ENCODE data around the gene CAST. TPM values are rescaled to one million over a fixed set of nuclear protein-coding genes. Genes with fewer than 3 reads are reported as not detected.
A peak's percentile ranks its signal among the peaks of the same experiment; 100 is the strongest.

CAST gene
- total RNA-seq, 1 experiment from 2014 or later: 136 TPM

- peaks cover 6% of the 10 kb centered on the region for H3K36me3 ChIP-seq
- no peak for DNase-seq
- no peaks in the 10 kb centered on the region for H3K9me3 ChIP-seq
- H3K27me3 ChIP-seq: no peaks in the 10 kb centered on the region
- no peak overlapping the region for H3K4me3 ChIP-seq
Measured at GRCh38 chr5:96716716-96717115, 54.5 kb downstream of the CAST start.

GRCh38 chr5:96717874-96718273 lies 55.7 kb downstream of the CAST start:
- no peaks in the 10 kb centered on the region for H3K9me3 ChIP-seq
- no peak for DNase-seq
- no peak overlapping the region for H3K4me3 ChIP-seq
- no peaks in the 10 kb centered on the region for H3K27me3 ChIP-seq
- peaks cover 6% of the 10 kb centered on the region for H3K36me3 ChIP-seq

DNA sequence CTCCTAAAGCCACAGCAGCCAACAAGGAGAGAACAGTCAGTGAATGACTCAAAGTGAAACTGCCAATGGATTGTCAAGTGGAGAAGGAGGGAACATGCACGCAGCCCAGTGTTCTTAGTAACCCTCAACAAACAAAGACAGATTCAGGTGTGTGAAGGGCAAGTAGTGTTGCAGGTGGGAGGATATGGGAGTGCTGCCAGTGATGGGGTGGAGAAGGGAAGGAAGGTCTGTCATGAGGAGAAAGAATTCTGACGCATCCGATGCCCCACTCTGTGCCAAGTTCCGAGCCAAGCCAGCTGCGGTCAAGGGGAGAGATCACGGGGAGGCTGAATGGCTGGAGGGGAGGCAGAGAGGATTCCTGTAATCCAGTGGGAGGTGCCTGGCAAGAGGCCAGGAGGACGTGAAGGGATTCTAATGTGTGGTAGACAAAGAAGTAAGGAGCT lies 56.5 kb downstream of the CAST start:
- Histone ChIP-seq H3K9me3 (no peaks in the 10 kb centered on the region), H3K4me3 (no peak overlapping the region), H3K27me3 (no peaks in the 10 kb centered on the region), H3K36me3 (peaks cover 6% of the 10 kb centered on the region)
- DNase-seq: no peak

GRCh38 chr5:96720408-96720807 lies 58.2 kb downstream of the CAST start:
- no peak for DNase-seq
- peaks cover 7% of the 10 kb centered on the region for H3K36me3 ChIP-seq
- H3K27me3 ChIP-seq: no peaks in the 10 kb centered on the region
- no peak overlapping the region for H3K4me3 ChIP-seq
- no peaks in the 10 kb centered on the region for H3K9me3 ChIP-seq

DNA sequence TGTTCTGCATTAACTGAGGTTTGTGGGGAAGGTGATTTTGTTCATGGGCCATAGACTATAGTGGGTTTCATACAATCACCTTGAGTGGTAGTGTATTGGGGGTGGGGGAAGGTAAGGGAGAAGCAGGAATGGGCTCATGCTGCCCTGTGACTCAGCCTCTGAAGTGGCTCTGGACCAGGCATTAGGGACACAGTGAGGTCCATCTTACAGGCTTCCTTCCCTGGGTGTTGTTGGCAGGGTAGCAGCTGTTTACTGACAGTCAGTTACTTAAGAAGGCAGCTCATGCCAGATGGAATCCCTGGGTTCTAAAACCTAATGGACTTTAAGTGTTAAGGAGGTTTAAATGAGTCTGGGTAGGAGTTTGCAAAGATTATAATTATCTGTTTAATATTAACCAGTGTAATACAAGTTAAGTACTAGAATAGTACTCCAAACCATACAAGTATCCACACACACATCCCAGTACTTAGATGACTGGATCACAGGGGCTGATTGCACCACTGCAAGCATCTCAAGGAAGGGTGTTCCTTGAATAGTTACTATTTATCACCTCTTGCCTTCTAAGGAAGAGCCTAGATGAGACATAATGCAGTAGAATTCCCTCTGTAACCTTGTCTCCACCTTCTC lies 59.3 kb downstream of the CAST start:
- Histone ChIP-seq H3K4me3 (no peak overlapping the region), H3K27me3 (no peaks in the 10 kb centered on the region), H3K36me3 (peaks cover 8% of the 10 kb centered on the region), H3K9me3 (no peaks in the 10 kb centered on the region)
- DNase-seq: peak; percentile 76

DNA sequence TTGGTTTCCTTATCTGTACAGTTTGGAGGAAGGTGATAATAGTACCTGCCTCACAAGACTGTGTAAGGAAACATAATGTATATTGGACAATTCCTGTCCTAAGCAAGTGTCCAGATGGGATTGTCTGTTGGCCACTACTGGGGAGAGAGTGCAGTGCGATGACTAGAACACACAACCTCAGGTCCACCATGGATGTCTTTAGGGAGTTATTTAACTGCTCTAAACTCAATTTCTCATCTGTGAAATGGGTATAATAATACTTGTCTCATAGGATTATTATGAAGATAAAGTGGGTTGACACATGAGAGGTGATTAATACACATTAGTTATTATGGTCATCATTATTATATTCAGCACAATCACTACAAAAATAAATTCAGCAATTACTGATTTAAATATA lies 63.1 kb downstream of the CAST start:
- Histone ChIP-seq H3K9me3 (no peaks in the 10 kb centered on the region), H3K27me3 (no peaks in the 10 kb centered on the region), H3K4me3 (no peak overlapping the region), H3K36me3 (peaks cover 17% of the 10 kb centered on the region)
- no peak for DNase-seq

GRCh38 chr5:96726802-96727201 lies 64.6 kb downstream of the CAST start:
- DNase-seq: no peak
- Histone ChIP-seq H3K9me3 (no peaks in the 10 kb centered on the region), H3K27me3 (no peaks in the 10 kb centered on the region), H3K36me3 (peaks cover 26% of the 10 kb centered on the region), H3K4me3 (no peak overlapping the region)

DNA sequence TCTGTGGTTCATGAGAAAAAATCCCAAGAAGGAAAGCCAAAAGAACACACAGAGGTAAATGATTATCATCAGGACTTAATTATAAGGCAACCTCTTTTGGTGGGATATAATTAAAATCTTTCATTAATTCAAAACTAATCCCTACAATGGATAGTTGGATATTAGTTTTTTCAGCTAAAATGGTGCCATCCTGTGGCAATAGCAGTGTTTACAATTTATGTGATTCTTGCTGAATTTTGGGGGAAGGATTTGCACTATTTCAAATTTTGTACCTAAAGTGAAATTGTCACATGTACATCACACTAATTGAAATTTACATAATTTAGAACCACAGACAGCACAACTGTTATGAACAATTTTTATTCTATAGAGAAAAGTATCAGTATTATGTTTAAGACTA lies 67.0 kb downstream of the CAST start:
- peaks cover 36% of the 10 kb centered on the region for H3K36me3 ChIP-seq
- no peak overlapping the region for H3K4me3 ChIP-seq
- no peaks in the 10 kb centered on the region for H3K9me3 ChIP-seq
- H3K27me3 ChIP-seq: no peaks in the 10 kb centered on the region
- no peak for DNase-seq

- DNase-seq: no peak
- Histone ChIP-seq H3K27me3 (no peaks in the 10 kb centered on the region), H3K36me3 (peaks cover 28% of the 10 kb centered on the region), H3K9me3 (no peaks in the 10 kb centered on the region), H3K4me3 (no peak overlapping the region)
Measured at GRCh38 chr5:96730586-96730985, 68.4 kb downstream of the CAST start.

- H3K27me3 ChIP-seq: no peaks in the 10 kb centered on the region
- no peak for DNase-seq
- H3K9me3 ChIP-seq: peaks cover 3% of the 10 kb centered on the region; the same call in 1 of the 2 replicates
- no peak overlapping the region for H3K4me3 ChIP-seq
- H3K36me3 ChIP-seq: peaks cover 55% of the 10 kb centered on the region
Measured at GRCh38 chr5:96733771-96734500, 71.8 kb downstream of the CAST start.

DNA sequence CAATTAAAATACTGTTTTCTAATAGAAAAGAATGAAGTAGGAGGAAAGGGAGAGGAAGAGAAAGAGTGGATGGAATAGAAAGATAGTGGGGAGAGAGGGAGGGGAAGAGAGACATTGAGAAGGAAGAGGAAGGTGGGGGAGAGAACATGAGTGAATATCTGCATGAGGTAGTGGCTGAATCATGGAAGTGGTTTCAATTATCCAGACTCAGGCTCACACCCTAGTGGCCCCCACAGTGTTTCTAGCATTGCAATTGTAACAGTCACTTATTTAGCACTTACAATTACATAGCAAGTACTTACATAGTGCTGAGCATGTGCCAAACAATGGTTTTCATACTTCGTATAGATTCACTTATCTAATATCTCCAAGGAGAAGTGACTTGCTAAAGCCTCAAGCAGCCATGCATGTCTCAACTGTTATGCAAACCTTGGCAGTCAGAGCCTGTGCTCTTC lies 72.7 kb downstream of the CAST start:
- Histone ChIP-seq H3K36me3 (peaks cover 58% of the 10 kb centered on the region), H3K4me3 (no peak overlapping the region)
- no peak for DNase-seq

DNA sequence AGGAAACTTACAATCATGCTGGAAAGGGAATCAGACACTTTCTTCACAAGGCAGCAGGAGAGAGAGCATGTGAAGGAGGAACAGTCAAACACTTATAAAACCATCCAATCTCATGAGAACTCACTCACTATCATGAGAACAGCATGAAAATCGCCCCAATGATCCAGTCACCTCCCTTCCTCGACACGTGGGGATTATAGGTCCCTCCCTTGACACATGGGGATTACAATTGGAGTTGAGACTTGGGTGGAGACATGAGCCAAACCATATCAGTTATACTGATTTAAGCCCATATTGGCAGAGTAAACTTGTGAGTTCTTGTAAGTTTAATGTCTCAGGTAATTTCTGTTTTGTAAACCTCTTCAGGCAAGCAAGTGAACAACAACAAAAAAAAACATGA lies 74.8 kb downstream of the CAST start:
- Histone ChIP-seq H3K9me3 (peaks cover 3% of the 10 kb centered on the region; the same call in 1 of the 2 replicates), H3K27me3 (no peaks in the 10 kb centered on the region), H3K36me3 (peaks cover 62% of the 10 kb centered on the region), H3K4me3 (no peak overlapping the region)
- no peak for DNase-seq

More for the DNA sequence above, 72.7 kb downstream of the CAST start:
- H3K27me3 ChIP-seq: no peaks in the 10 kb centered on the region
- peaks cover 3% of the 10 kb centered on the region; the same call in 1 of the 2 replicates for H3K9me3 ChIP-seq

DNA sequence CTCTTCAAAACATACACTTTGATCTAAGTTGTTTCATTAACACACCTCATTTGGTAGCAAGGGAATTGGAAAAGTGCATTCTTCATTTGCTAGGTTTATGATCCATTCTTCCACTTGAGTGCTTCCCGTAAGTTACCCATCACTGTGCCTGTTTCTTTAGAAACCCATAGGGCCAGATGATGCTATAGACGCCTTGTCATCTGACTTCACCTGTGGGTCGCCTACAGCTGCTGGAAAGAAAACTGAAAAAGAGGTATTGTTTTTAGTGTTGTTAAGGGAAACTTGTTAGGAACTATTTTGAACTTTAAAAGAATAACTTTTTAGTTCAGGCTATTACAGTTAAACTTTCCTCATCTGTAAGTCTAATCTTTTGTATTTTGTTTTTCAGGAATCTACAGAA lies 78.9 kb downstream of the CAST start:
- no peak for DNase-seq
- Histone ChIP-seq H3K9me3 (peaks cover 3% of the 10 kb centered on the region; the same call in 1 of the 2 replicates), H3K36me3 (peaks cover 87% of the 10 kb centered on the region), H3K4me3 (no peak overlapping the region), H3K27me3 (no peaks in the 10 kb centered on the region)

- Histone ChIP-seq H3K9me3 (peaks cover 3% of the 10 kb centered on the region; the same call in 1 of the 2 replicates), H3K36me3 (peaks cover 87% of the 10 kb centered on the region), H3K4me3 (no peak overlapping the region), H3K27me3 (no peaks in the 10 kb centered on the region)
- no peak for DNase-seq
Measured at GRCh38 chr5:96741891-96742309, 79.7 kb downstream of the CAST start.

DNA sequence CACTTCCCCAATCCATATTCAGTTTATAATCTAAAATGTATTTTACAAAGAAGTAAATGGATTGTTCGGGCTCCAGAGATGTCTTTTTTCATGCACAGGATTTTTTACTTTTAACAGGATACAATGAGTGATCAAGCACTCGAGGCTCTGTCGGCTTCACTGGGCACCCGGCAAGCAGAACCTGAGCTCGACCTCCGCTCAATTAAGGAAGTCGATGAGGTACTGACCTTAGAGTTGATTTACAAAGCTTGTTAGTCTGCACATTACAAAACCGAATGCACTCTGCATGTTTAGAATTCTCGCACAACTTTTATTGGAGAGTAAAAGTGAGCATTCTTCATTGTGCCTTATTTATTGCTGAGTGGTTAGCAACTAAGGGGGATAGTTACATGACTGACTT lies 80.4 kb downstream of the CAST start:
- DNase-seq: no peak

DNA sequence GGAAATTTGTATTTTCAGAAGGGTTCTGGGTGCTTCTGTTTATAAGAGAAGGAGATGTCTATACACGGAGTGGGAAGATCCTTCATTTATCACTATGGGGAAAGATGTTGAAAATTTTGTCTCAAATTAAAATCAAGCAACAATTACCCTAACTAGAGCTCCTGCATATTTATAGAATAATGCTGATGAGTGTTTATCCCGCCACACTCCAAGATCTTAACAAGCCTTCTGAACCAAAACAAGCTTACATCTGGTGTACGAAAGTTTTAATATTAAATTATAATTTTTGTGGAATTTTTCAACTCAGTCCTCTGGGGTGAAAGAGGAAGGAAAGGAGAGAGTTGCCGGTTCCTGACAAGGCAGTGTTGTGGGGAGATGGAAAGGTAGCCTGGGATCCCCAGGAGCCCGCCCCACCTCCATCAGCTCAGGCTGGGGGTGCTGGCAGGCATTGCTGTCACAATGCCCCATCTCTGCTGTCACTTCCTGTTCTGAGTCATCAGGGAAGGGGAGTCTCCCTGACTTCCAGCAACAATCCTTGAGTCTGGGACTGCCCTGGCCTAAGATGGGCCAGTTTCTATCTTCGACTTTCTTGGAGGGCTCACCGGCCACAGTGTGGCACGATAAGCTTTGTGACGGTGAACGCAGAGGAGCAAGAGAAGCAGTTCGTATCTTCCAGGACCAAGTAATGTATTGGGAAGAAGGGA lies 81.0 kb downstream of the CAST start:
- H3K36me3 ChIP-seq: peaks cover 86% of the 10 kb centered on the region
- no peaks in the 10 kb centered on the region for H3K9me3 ChIP-seq
- H3K27me3 ChIP-seq: no peaks in the 10 kb centered on the region
- DNase-seq: peak; percentile 32
- no peak overlapping the region for H3K4me3 ChIP-seq

More for the DNA sequence above, 80.4 kb downstream of the CAST start:
- Histone ChIP-seq H3K9me3 (peaks cover 2% of the 10 kb centered on the region; the same call in 1 of the 2 replicates), H3K36me3 (peaks cover 86% of the 10 kb centered on the region), H3K4me3 (no peak overlapping the region), H3K27me3 (no peaks in the 10 kb centered on the region)

DNA sequence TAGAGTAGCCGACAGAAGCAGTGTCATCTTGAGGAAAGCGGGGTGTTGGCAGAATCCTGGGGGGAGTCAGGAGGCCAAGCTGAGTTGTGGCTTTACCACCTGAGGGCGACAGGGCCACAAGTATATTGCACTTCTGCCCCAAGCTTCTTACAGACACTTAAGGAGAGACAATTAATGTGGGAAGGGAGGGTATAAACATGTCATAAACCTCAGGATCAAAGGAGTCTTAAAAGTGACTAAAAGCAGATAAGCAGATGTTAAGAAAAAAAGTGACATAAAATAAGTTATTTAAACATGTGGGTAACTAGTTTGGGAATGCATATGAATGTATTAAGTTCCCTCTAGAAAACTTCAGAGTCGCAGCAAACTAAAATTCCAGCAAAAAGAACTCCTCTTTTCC lies 81.6 kb downstream of the CAST start:
- Histone ChIP-seq H3K9me3 (no peaks in the 10 kb centered on the region), H3K36me3 (peaks cover 88% of the 10 kb centered on the region), H3K27me3 (no peaks in the 10 kb centered on the region), H3K4me3 (no peak overlapping the region)
- no peak for DNase-seq

Data from MG63 (cell line).